Ishikawa (cell line): ENCODE data around the gene SPIRE2.

ENCODE experiments used
- CEBPB ChIP-seq: IDR thresholded peaks from 2 replicates; pipeline ENCODE4 v1.6.1; 2012
- CREB1 ChIP-seq: IDR thresholded peaks from 2 replicates; pipeline ENCODE4 v1.6.1; 2012; ENCODE audit warnings: low read depth
- EGR1 ChIP-seq: IDR thresholded peaks from 2 replicates; pipeline ENCODE4 v1.6.1; 2012
- EP300 ChIP-seq: IDR thresholded peaks from 2 replicates; pipeline ENCODE4 v1.6.1; 2012; ENCODE audit warnings: borderline replicate concordance
- FOXM1 ChIP-seq: IDR thresholded peaks from 2 replicates; pipeline ENCODE4 v1.6.1; 2012; ENCODE audit warnings: low read depth, borderline replicate concordance
- MAX ChIP-seq: IDR thresholded peaks from 2 replicates; pipeline ENCODE4 v1.6.1; 2012
- NFIC ChIP-seq: IDR thresholded peaks from 2 replicates; pipeline ENCODE4 v1.6.1; 2012
- RAD21 ChIP-seq: IDR thresholded peaks from 2 replicates; pipeline ENCODE4 v1.6.1; 2012; ENCODE audit warnings: low read depth
- REST ChIP-seq: IDR thresholded peaks from 2 replicates; pipeline ENCODE4 v1.6.1; 2012; ENCODE audit warnings: low read depth, mild to moderate bottlenecking
- TAF1 ChIP-seq: IDR thresholded peaks from 2 replicates; pipeline ENCODE4 v1.6.1; 2012; ENCODE audit warnings: low read depth, mild to moderate bottlenecking
- TCF12 ChIP-seq: IDR thresholded peaks from 2 replicates; pipeline ENCODE4 v1.6.1; 2012; ENCODE audit warnings: low read depth
- TEAD4 ChIP-seq: IDR thresholded peaks from 2 replicates; pipeline ENCODE4 v1.6.1; 2012
- USF1 ChIP-seq: IDR thresholded peaks from 2 replicates; pipeline ENCODE4 v1.6.1; 2012
- YY1 ChIP-seq: IDR thresholded peaks from 2 replicates; pipeline ENCODE4 v1.6.1; 2012; ENCODE audit warnings: low read depth
- ZBTB7A ChIP-seq: IDR thresholded peaks from 2 replicates; pipeline ENCODE4 v1.6.1; 2012; ENCODE audit warnings: low read depth

Gene SPIRE2

GRCh38 chr16:89892055-89892630 is 63.9 kb downstream of the SPIRE2 start:
- TF ChIP-seq NFIC: no peak
- no peak for TF ChIP-seq USF1
- TF ChIP-seq EP300: no peak
- no peak for TF ChIP-seq TCF12
- TF ChIP-seq YY1: no peak
- TF ChIP-seq TEAD4: no peak
- no peak for TF ChIP-seq CREB1
- TF ChIP-seq MAX: no peak

GRCh38 chr16:89892635-89893034 is 64.4 kb downstream of the SPIRE2 start:
- TF ChIP-seq EP300 (no peak), NFIC (no peak), FOXM1 (no peak), RAD21 (no peak), ZBTB7A (no peak), TCF12 (no peak), TEAD4 (no peak), TAF1 (no peak), REST (no peak), USF1 (no peak), MAX (no peak), CREB1 (no peak), EGR1 (no peak), CEBPB (no peak), YY1 (no peak)

GRCh38 chr16:89893642-89894548 is 65.6 kb downstream of the SPIRE2 start:
- no peak for TF ChIP-seq TEAD4
- no peak for TF ChIP-seq MAX
- no peak for TF ChIP-seq FOXM1
- no peak for TF ChIP-seq NFIC
- TF ChIP-seq EGR1: no peak
- TF ChIP-seq TCF12: no peak
- no peak for TF ChIP-seq REST
- no peak for TF ChIP-seq YY1

GRCh38 chr16:89895482-89896250 is 67.4 kb downstream of the SPIRE2 start:
- TF ChIP-seq TEAD4 (no peak), USF1 (no peak), TAF1 (no peak), EGR1 (no peak), EP300 (no peak), REST (no peak), FOXM1 (no peak), TCF12 (no peak), YY1 (no peak), NFIC (no peak), CEBPB (no peak), MAX (no peak), CREB1 (no peak), RAD21 (no peak), ZBTB7A (no peak)
